K562 (cell line): ENCODE results near the gene EFHC2. TPM values are rescaled to one million over a fixed set of nuclear protein-coding genes. Genes with fewer than 3 reads are reported as not detected.

Experiments
- CBFA2T3 ChIP-seq: fragments of 450-650 bp; IDR thresholded peaks from 2 replicates; pipeline ENCODE4 v1.6.1; 2017
- EP300 ChIP-seq: IDR thresholded peaks from 2 replicates; pipeline ENCODE4 v1.6.1; 2012; ENCODE audit warnings: low read length, improper control_type of control experiment
- GATA2 ChIP-seq: sonication (generic); formaldehyde crosslinking; IDR thresholded peaks from 2 replicates; pipeline ENCODE4 v1.4.0; 2020; ENCODE audit warnings: mild to moderate bottlenecking, missing genetic modification reagents
- MTA2 ChIP-seq: fragments of 450-650 bp; IDR thresholded peaks from 2 replicates; pipeline ENCODE4 v1.6.1; 2016; ENCODE audit warnings: low read depth
- RCOR1 ChIP-seq, 2 experiments: IDR thresholded peaks; 2 replicates each; pipeline ENCODE4 v1.6.1; 2012; ENCODE audit warnings: low read depth in 2 of 2, low read length in 2 of 2, borderline replicate concordance in 1 of 2, improper control_type of control experiment in 1 of 2
- SMARCE1 ChIP-seq: fragments of 450-650 bp; IDR thresholded peaks from 2 replicates; pipeline ENCODE4 v1.7.1; 2016; ENCODE audit warnings: mild to moderate bottlenecking
- THRB ChIP-seq: fragments of 450-650 bp; formaldehyde crosslinking; conservative IDR thresholded peaks from 2 replicates; pipeline ENCODE4 v1.4.0; 2022; ENCODE audit warnings: mild to moderate bottlenecking, missing genetic modification characterization
- ZBTB40 ChIP-seq, 2 experiments: fragments of 450-650 bp in 1 of 2; sonication (generic) in 1 of 2; formaldehyde crosslinking in 1 of 2; IDR thresholded peaks; 2 replicates each; pipeline versions ENCODE4 v1.7.1 to v1.9.0; 2016 to 2022; ENCODE audit warnings: inconsistent platforms in 1 of 2, mild to moderate bottlenecking in 1 of 2, missing genetic modification reagents in 1 of 2
- ZMIZ1 ChIP-seq, 2 experiments: fragments of 150-350 bp in 1 of 2; IDR thresholded peaks; 2 replicates each; pipeline ENCODE4 v1.6.1; 2012 to 2016; ENCODE audit warnings: low read depth in 2 of 2, low read length in 2 of 2, mild to moderate bottlenecking in 1 of 2, moderate library complexity in 1 of 2
- polyA plus RNA-seq, 8 experiments: library from polyadenylated mRNA; depleted of rRNA in 4 of 8; stranded (reverse) in 5 of 8; unstranded in 3 of 8; fragments of >200 nt; fragmentation: Nextera tagmentation in 2 of 8; fragmentation: Illumina TruSeq in 1 of 8; extraction: Ambion mirVana in 2 of 8; extraction: Trizol in 1 of 8; gene quantifications; 2 replicates each; pipeline versions ENCODE4 v1.2.1 to v1.2.3, GENCODE V29; 2011 to 2014; ENCODE audit warnings: inconsistent platforms in 1 of 8, missing spikeins in 1 of 8
- total RNA-seq, 7 experiments: library from RNA; depleted of rRNA in 6 of 7; stranded (reverse); fragments of >200 nt in 6 of 7; fragmentation: Illumina TruSeq in 2 of 7; extraction: Trizol in 2 of 7; gene quantifications; 2 replicates each; pipeline versions ENCODE4 v1.2.1 to v1.2.3, GENCODE V29; 2011 to 2021; ENCODE audit warnings: low replicate concordance in 1 of 7

Gene EFHC2
- total and polyA plus RNA-seq, 9 of the 15 experiments (the other 6 are each of a cell fraction or from before 2014, with no cell fraction given) = 1.3 to 8.1 (median 3.0) TPM

- TF ChIP-seq GATA2 (CRISPR knock-in tag) = peak; percentile 54
- TF ChIP-seq SMARCE1 = peak; percentile 67; the same call in 1 of the 2 replicates
- TF ChIP-seq EP300 = peak; percentile 80; the same call in 1 of the 2 replicates
- peak in 1 of 2 experiments; percentile 62; a peak in 2 of 4 replicates for TF ChIP-seq RCOR1 (IDR thresholded peaks at IDR 0.05; ENCODE audit: borderline replicate concordance in 1 of 2, low read depth in 2 of 2, low read length in 2 of 2)
- TF ChIP-seq CBFA2T3 = peak; percentile 95
- 0 out of 4 replicates have a peak, but pooled peaks of 1 of the 2 experiments have one; percentile 42 for TF ChIP-seq ZMIZ1 (IDR thresholded peaks at IDR 0.05; ENCODE audit: low read depth in 2 of 2, low read length in 2 of 2)
- peak; percentile 51; the same call in 1 of the 2 replicates for TF ChIP-seq ZBTB40 (IDR thresholded peaks at IDR 0.05)
- TF ChIP-seq ZBTB40 (CRISPR knock-in tag; IDR thresholded peaks at IDR 0.05) = no peak
- TF ChIP-seq MTA2 = peak; percentile 84
- no peak for TF ChIP-seq THRB (CRISPR knock-in tag)
Observed at GRCh38 chrX:44299177-44299576, 44.3 kb downstream of the EFHC2 start (continued).
